MG63 (cell line): Measurements from ENCODE around the gene HMG20A. TPM values are rescaled to one million over a fixed set of nuclear protein-coding genes. Genes with fewer than 3 reads are reported as not detected.

ENCODE experiments used
- DNase-seq: peaks from one replicate; pipeline ENCODE4 v3.0.0-alpha.2; 2020
- H3K27me3 ChIP-seq: fragments of 250-450 bp; sonication (Bioruptor Pico); 2 replicates; pipeline ENCODE4 v1.5.1; 2020; ENCODE audit warnings: mild to moderate bottlenecking, moderate library complexity
- H3K36me3 ChIP-seq: fragments of 250-450 bp; sonication (Bioruptor Pico); 2 replicates; pipeline ENCODE4 v1.5.1; 2020; ENCODE audit warnings: mild to moderate bottlenecking, moderate library complexity
- H3K4me3 ChIP-seq: fragments of 250-450 bp; sonication (Bioruptor Pico); 2 replicates; pipeline ENCODE4 v1.5.1; 2020; ENCODE audit warnings: mild to moderate bottlenecking, moderate library complexity
- H3K9me3 ChIP-seq: fragments of 250-450 bp; sonication (Bioruptor Pico); 2 replicates; pipeline ENCODE4 v1.5.1; 2020; ENCODE audit warnings: mild to moderate bottlenecking, moderate library complexity
- total RNA-seq: library from RNA; depleted of rRNA; stranded (reverse); fragments of >200 nt; shearing (Covaris generic); gene quantifications from 2 replicates; pipeline ENCODE4 v1.2.3, GENCODE V29; 2014; ENCODE audit warnings: low replicate concordance; rRNA removed

The HMG20A gene
- total RNA-seq, 1 experiment from 2014 or later: 6.8 TPM

DNA sequence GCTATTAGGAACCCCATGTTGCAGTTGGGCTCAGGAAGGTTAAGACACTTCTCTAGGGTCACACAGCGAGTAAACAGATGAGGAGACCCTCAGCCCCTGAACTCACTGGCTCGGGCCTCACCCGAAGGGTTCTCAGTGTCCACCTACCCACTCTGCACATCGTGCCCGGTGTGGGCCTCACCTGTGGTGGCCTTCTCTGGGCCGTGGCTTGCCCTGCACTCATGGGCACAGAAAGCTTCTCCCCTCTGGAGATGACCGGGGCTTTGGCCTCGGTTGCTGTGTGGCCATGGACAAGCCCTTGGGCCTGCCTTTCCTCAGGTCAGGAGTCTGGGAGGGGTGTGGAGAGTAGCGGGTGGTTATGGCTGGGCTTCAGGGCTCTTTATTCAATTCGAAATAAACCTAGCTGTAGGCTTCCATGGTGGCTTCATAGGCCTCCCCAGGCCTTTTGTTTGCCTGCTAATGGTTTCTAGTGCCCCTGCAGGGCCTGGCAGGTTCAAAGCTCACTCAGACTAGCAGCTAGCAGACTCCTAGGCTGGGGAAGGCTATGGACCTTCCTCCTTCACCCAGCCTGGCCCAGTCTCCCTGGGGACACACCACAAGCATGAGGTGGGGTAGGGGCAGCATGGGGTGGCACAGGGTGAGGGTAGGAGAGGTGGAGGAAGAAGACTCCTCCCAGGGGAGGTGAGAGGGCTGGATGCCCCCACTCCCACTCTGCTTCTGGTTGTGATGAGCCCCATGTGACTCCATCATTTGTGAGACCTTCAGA, 108.9 kb downstream of the HMG20A start:
- DNase-seq: no peak
- no peak overlapping the region for H3K4me3 ChIP-seq
- no peaks in the 10 kb centered on the region for H3K36me3 ChIP-seq
- no peaks in the 10 kb centered on the region for H3K9me3 ChIP-seq
- H3K27me3 ChIP-seq: no peaks in the 10 kb centered on the region

GRCh38 chr15:77530576-77530975, 109.9 kb downstream of the HMG20A start:
- Histone ChIP-seq H3K36me3 (no peaks in the 10 kb centered on the region), H3K9me3 (no peaks in the 10 kb centered on the region), H3K4me3 (no peak overlapping the region), H3K27me3 (no peaks in the 10 kb centered on the region)
- DNase-seq: no peak

- no peaks in the 10 kb centered on the region for H3K36me3 ChIP-seq
- DNase-seq: no peak
- no peak overlapping the region for H3K4me3 ChIP-seq
- H3K9me3 ChIP-seq: no peaks in the 10 kb centered on the region
- H3K27me3 ChIP-seq: no peaks in the 10 kb centered on the region
These were observed 110.7 kb downstream of the HMG20A start for GRCh38 chr15:77531191-77532000.

DNA sequence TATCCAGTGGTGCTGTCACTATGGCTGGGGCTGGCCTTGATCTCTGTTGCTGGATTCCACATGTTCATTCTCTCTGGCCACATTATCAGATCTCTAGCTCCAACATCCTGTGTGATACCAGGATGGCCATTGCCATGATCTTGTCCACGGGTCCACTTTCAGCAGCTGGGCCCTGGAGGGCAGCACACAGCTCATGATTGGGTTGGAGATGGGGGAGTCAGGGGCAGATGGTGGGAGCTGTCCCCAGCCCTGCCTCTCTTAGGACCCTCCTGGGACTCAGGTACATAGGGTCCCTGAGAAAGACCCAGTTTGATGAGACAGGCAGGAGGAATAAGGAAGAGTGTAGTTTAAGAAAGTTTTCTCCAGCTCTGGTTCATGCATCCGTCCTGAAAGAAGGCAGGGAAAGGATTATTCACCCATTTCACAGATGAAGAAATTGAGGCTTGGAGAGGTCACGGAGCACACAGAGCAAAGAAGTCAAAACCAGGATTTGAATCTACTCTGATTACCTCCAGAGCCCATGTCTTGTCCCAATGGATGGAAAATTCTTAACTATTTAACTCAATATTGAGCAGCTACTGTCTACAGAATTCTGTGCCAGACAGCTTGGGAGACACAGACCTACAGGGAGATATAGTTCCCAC, 111.5 kb downstream of the HMG20A start:
- Histone ChIP-seq H3K9me3 (no peaks in the 10 kb centered on the region), H3K27me3 (no peaks in the 10 kb centered on the region), H3K4me3 (no peak overlapping the region), H3K36me3 (no peaks in the 10 kb centered on the region)
- no peak for DNase-seq

DNA sequence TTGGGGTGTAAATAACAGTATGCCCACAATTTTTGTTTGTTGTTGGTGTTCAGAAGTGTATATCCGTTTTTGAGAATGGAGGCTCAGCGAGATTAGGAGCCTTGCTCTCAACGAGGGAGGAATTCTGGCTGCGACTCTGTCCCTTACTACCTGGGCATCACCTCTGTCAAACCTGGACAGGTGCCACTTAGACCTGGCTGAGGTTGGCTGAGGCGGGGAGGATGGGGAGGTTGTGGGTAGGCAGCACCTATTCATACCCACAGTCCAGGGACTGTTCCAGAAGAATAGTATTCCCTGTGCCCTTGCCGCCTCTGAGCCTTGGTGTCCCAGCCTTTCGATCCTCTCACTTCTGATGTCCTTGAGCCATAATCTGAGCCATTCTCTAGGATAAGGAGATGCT, 112.2 kb downstream of the HMG20A start:
- no peak for DNase-seq
- H3K36me3 ChIP-seq: no peaks in the 10 kb centered on the region
- H3K9me3 ChIP-seq: no peaks in the 10 kb centered on the region
- H3K4me3 ChIP-seq: no peak overlapping the region
- H3K27me3 ChIP-seq: no peaks in the 10 kb centered on the region

GRCh38 chr15:77533578-77534430, 113.1 kb downstream of the HMG20A start:
- DNase-seq: no peak
- no peak overlapping the region for H3K4me3 ChIP-seq
- no peaks in the 10 kb centered on the region for H3K27me3 ChIP-seq
- H3K36me3 ChIP-seq: no peaks in the 10 kb centered on the region
- no peaks in the 10 kb centered on the region for H3K9me3 ChIP-seq

Other genes starting within 250 kb of the HMG20A start
- gene PEAK1, start 784 bp upstream of the HMG20A start, total RNA-seq: 22.3 and 71.9 TPM in 2 replicates
- 0.44 TPM in 1 of 2 replicates, not detected in the other for gene LINGO1, start 212.0 kb downstream of the HMG20A start, total RNA-seq